GM19395 (cell line): ENCODE measurements around the gene RNF44.

ENCODE experiments used
- ATAC-seq: cut with Tn5 transposase; IDR thresholded peaks from one replicate; pipeline ENCODE4 v1.9.1; 2021; ENCODE audit warnings: mild to moderate bottlenecking, moderate library complexity; ENCODE audit not compliant: unreplicated experiment

Gene RNF44

DNA sequence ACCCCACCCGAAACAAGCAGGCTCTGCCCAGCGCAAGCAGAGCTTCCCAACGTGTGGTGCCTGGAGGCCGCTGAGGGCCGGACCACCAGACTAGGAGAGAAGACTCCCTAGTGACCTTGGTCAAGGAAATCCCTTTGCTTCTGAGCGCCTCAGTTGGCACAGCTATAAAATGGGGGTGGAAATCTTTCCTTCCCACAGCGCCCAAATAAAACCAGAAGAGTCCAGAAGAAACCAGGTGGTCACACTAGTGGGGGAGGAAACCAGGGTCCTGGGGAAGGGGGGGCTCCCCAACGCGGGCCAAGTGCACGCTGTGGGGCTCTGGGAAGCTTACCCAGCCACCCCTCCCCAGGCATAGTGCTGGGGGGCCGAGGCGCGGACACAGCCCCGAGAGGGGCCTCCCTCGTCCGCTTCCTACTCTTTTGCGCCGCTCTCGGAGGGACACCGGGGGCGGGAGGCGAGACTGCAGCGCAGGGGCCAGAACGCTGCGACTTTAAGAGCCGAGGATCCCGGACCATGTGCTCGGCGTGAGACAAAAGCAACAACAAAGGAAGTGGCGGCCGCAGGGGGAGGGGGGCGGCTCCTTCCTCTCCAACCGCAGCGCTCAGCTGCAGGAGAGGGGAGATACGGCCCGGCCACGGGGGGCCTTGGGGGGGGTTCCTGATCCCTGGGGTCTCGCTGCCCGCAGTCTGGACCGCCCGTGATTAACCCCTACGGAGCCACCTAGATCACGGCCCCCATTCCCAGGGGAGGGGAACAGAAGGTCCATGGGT lies 885 bp downstream of the RNF44 start:
- no peak for ATAC-seq

GRCh38 chr5:176535664-176536131 lies 1.5 kb downstream of the RNF44 start:
- ATAC-seq, result no peak

DNA sequence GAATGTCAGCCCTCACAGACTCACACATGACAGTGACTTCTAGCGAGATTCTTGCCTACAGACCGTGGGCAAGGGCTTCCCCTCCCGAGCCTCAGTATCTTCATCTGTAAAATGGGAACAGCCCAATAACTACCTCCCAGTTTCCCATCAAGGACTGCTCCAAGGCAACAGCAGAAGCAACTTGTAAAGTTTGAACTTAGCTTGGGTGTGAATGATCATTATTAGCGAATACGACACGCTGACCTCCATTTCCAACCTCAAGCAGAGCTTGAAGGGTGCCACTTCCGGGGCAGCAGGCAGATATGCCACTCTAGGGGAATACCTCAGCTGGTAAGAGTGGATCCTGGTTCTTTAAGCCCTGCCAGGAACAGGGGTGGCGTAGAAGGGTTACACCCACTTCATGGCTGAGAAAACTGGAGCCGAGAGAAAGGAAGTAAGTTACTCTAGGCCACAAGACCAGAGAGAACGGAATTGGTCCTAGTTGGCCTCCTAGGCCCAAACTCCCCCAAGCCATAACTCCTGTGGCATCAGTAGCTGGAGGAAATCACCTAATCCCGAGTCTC lies 2.0 kb downstream of the RNF44 start:
- no peak for ATAC-seq

GRCh38 chr5:176534640-176535039 lies 2.6 kb downstream of the RNF44 start:
- no peak for ATAC-seq

DNA sequence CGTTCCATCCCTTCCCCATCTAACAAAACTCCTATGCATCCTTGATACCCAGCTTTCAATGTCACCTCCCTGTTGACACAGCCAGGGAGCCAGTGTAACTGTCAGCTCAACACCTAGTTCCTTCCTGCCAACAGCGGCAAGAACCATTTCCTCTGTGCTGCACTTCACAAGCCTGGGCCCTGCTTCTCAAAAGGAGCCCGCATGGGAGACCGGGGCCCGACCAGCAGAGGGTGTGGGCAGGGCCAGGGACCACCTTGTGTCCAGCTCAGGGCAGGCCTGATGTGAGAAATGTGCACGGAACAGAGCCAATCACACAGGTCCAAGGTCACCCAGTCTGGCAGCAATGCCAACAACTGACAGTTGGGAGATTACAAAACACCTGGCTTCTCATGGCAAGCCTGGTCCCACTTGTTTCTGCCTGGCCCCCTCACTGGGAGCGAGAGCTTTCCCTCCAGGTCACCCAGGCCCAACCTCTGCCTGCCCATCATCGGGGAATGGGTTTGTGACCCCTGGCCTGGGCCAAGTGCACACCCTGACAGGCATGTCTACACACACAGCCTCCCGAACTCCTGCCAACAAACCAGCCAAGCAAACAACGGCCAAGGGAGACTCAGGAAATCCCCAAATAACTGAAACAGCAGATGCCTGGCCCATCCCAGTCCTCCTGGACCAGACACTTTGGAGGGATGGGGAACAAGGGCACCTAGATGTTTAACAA lies 3.1 kb downstream of the RNF44 start:
- ATAC-seq, result no peak

- no peak for ATAC-seq
Measured at GRCh38 chr5:176533390-176533789, 3.8 kb downstream of the RNF44 start.

DNA sequence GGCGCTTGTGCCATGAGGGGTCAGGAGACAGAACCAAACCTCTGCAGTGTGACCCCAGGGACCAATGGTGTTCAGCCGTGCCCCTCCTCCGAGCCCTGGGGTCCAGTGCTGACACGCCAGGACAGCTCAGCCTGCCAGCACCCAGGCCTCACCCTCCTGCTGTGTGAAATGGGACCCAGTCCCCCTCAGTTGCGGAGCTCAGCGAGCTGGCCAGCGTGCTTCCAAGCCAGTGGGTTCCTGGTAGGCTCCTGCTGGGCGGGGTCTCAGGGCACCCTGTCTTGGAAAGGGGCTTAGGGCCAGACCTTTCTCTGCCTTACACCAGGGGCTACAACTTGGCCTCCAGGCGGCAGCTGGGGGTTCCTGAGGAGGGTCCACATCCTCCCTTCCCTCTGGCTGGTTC lies 4.4 kb downstream of the RNF44 start:
- ATAC-seq, result no peak

DNA sequence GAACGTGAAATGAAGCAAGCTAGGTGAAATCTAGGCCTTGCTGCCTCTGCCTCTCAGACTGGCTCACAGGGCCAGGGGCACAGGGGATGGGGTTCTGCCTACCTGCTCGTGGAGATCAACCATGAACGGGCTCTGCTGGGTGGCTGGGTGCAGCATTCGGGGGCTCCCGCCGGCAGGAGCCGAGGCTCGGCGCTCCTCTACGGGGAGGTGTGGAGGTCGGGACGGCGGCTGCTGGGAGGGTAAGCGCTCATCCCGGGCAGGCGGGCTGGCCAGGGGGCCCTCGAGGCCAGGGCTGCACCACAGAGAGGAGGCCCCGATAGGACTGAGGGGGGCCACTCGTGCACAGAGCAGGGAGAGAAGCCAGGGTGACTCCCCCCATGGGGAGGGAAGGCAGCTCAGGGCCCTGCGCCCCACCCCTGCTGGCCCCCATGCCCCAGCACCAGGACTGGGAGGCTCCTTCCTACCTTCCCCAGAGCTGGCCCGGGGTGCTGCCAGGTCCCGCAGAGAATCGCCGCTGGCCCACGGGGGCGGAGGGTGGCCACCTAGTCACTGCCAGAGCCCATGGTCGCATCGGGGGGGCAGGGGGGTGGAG lies 5.2 kb downstream of the RNF44 start:
- no peak for ATAC-seq

DNA sequence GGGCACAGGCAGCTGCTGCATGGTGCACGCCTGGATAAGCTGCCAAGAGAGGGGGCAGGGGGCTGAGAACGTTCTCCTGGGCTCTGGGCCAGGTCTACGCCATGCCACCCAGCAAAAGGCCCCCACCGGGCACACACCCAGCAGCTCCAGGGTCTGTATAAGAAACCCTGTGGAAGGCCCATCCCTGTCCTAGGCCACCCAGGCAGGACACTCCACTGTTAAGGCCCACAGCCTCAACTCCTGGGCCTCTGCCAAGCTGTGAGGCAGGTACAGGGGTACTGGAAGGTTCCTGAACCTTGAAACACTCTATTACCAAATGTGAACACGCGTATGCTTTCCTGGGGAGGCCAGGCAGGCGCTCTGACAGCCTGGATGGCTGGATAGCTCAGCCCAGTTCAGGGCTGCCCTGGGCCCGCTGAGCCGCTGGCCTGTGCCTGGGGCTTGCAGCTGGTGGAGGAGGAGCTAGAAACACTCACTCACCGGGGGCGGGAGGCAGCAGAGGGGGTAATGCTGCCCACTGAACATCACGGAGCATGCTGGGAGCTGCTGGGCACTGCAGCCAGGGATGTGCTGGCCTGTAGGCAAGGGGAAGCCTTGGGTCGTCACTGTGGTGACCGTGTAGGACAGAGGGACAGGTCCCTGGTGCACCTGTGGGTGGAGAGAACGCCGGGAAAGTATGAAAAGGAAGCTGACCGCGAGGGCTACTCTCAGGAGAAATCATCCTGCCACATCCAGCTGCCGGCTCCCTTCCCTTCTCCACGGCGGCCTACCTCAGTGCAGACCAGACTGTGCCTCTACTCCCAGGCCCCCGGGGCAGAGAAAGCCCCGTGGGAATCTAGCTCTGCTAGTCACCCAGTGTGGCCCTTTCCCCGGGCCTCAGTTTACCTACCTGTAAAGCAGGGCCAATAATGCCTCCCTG lies 6.0 kb downstream of the RNF44 start:
- ATAC-seq, result no peak

- ATAC-seq, result no peak
Measured at GRCh38 chr5:176530393-176530982, 6.7 kb downstream of the RNF44 start.

GRCh38 chr5:176529741-176530141 lies 7.5 kb downstream of the RNF44 start:
- no peak for ATAC-seq

- ATAC-seq, result no peak
Measured at GRCh38 chr5:176529116-176529740, 8.0 kb downstream of the RNF44 start.

DNA sequence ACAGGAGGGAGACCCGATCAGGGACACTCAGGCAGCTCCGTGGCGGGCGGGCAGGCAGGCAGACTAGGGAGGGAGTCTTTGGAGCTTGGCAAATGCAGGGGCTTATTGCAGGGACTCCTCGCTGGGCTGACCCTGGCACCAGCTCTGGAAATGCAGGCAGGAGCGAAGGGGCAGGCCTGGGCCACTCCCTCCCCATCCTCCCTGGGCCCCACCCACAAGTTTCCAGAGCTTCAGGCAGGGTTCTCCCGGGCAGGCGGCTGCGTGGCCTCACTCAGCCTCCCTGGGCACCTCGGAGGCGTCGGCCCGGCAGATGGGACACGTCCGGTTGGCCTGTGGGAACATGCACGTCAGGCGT lies 8.5 kb downstream of the RNF44 start:
- ATAC-seq, result no peak

GRCh38 chr5:176528301-176528700 lies 8.9 kb downstream of the RNF44 start:
- no peak for ATAC-seq

GRCh38 chr5:176527246-176528222 lies 9.7 kb downstream of the RNF44 start:
- ATAC-seq, result no peak

- ATAC-seq, result no peak
Measured at GRCh38 chr5:176526462-176526861, 10.7 kb downstream of the RNF44 start.

DNA sequence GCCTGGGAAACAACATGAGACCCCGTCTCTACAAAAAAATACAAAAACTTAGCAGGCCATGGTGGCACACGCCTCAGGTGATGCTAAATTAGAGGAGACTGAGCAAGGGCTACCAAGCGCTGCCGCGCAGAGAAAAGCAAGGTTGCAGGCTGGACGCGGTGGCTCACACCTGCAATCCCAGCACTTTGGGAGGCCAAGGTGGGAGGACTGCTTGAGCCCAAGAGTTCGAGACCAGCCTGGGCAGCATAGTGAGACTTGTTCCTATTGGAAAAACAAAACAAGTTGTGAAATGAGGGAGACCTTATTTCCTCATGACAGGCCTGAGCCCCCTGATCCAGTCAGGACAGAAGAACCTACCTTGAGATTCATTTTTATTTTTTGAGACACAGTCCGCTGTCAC lies 11.5 kb downstream of the RNF44 start:
- no peak for ATAC-seq

- ATAC-seq, result no peak
Measured at GRCh38 chr5:176524987-176525386, 12.2 kb downstream of the RNF44 start.

GRCh38 chr5:176524138-176524537 lies 13.1 kb downstream of the RNF44 start:
- ATAC-seq, result no peak
